Measurements from ENCODE around the gene BDKRB2. TPM values are rescaled to one million over a fixed set of nuclear protein-coding genes. Genes with fewer than 3 reads are reported as not detected.

The BDKRB2 gene
- total RNA-seq = 23.3 TPM

- intact Hi-C loops (cut with DNase I) = no loop called here
- no peaks in the 10 kb centered on the region for H3K9me3 ChIP-seq
- DNase-seq (ENCODE audit: extremely low spot score in 2 of 2) = no peak
- no peaks in the 10 kb centered on the region for H3K27me3 ChIP-seq
- TF ChIP-seq CTCF (IDR thresholded peaks at IDR 0.05) (no peak), POLR2A (IDR thresholded peaks at IDR 0.05) (peak in 1 of 2 donors; percentile 83), POLR2AphosphoS5 (IDR thresholded peaks at IDR 0.05; ENCODE audit: insufficient read depth in 1 of 2, low read depth in 1 of 2) (peak; percentile 75 to 97)
- peak within 1 kb of the TSS; percentile 50 to 74 for H3K4me3 ChIP-seq
- H3K36me3 ChIP-seq = no peaks in the 10 kb centered on the region
- H3K27ac ChIP-seq = peak within 1 kb of the TSS; percentile 95
- peaks cover 56% of the 10 kb centered on the region for H3K4me1 ChIP-seq
Measured at GRCh38 chr14:96204151-96205058, at the start of gene BDKRB2. Gene BDKRB2 (plus strand): TSS chr14:96204839. CDS start chr14:96237108, 32,269 bp downstream.

GRCh38 chr14:96154900-96155299, 49.7 kb upstream of the BDKRB2 start:
- no peaks in the 10 kb centered on the region for H3K9me3 ChIP-seq
- TF ChIP-seq POLR2A (IDR thresholded peaks at IDR 0.05) (no peak), POLR2AphosphoS5 (IDR thresholded peaks at IDR 0.05; ENCODE audit: insufficient read depth in 1 of 2, low read depth in 1 of 2) (no peak), CTCF (IDR thresholded peaks at IDR 0.05) (no peak)
- H3K4me3 ChIP-seq = no peak overlapping the region
- no peak overlapping the region for H3K27ac ChIP-seq
- H3K36me3 ChIP-seq = no peaks in the 10 kb centered on the region
- H3K27me3 ChIP-seq = no peaks in the 10 kb centered on the region
- no peak for DNase-seq (ENCODE audit: extremely low spot score in 2 of 2)
- no peaks in the 10 kb centered on the region for H3K4me1 ChIP-seq
- intact Hi-C loops (cut with DNase I) = no loop called here

- TF ChIP-seq POLR2AphosphoS5 (IDR thresholded peaks at IDR 0.05; ENCODE audit: insufficient read depth in 1 of 2, low read depth in 1 of 2) (no peak), POLR2A (IDR thresholded peaks at IDR 0.05) (no peak), CTCF (IDR thresholded peaks at IDR 0.05) (no peak)
- Histone ChIP-seq H3K4me1 (no peaks in the 10 kb centered on the region), H3K36me3 (no peaks in the 10 kb centered on the region), H3K9me3 (no peaks in the 10 kb centered on the region), H3K27me3 (no peaks in the 10 kb centered on the region), H3K27ac (no peak overlapping the region), H3K4me3 (no peak overlapping the region)
- intact Hi-C loops (cut with DNase I) = no loop called here
- peak; percentile 54 to 58 for DNase-seq (ENCODE audit: extremely low spot score in 2 of 2)
Measured at GRCh38 chr14:96156804-96157760, 47.6 kb upstream of the BDKRB2 start.

GRCh38 chr14:96158735-96159134, 45.9 kb upstream of the BDKRB2 start:
- H3K9me3 ChIP-seq = no peaks in the 10 kb centered on the region
- H3K4me3 ChIP-seq = no peak overlapping the region
- no peaks in the 10 kb centered on the region for H3K4me1 ChIP-seq
- H3K36me3 ChIP-seq = no peaks in the 10 kb centered on the region
- no peak for TF ChIP-seq POLR2AphosphoS5 (IDR thresholded peaks at IDR 0.05; ENCODE audit: insufficient read depth in 1 of 2, low read depth in 1 of 2)
- no peak for TF ChIP-seq CTCF (IDR thresholded peaks at IDR 0.05)
- TF ChIP-seq POLR2A (IDR thresholded peaks at IDR 0.05) = no peak
- H3K27me3 ChIP-seq = no peaks in the 10 kb centered on the region
- no peak overlapping the region for H3K27ac ChIP-seq
- DNase-seq (ENCODE audit: extremely low spot score in 2 of 2) = peak in 1 of 2 donors; percentile 52
- intact Hi-C loops (cut with DNase I) = no loop called here

All from vagina (tissue), 2 donors.